Caco-2 (cell line): ENCODE measurements around the gene GALNS. TPM values are rescaled to one million over a fixed set of nuclear protein-coding genes. Genes with fewer than 3 reads are reported as not detected.

Source experiments
- BruUV-seq: library from RNA; stranded (reverse); fragments of 400-500 nt; replicated peaks from 2 replicates; lab custom pipeline; 2021; lab: Mats Ljungman, UMichigan
- CTCF ChIA-PET: fragments of 300-600 bp; sonication (Branson Sonifier 250); formaldehyde crosslinking; loops from one replicate; lab custom pipeline; 2022; ENCODE audit warnings: antibody characterized with exemption; lab: Charles Lee
- POLR2A ChIA-PET: fragments of 300-600 bp; sonication (Branson Sonifier 250); formaldehyde crosslinking; loops from one replicate; lab custom pipeline; 2022; ENCODE audit warnings: antibody characterized with exemption; lab: Charles Lee
- DNase-seq, 2 experiments: peaks; one replicate each; pipeline versions ENCODE4 v3.0.0 to v3.0.0-alpha.2; 2020 to 2022
- H3K27me3 ChIP-seq: replicated peaks from 2 replicates; pipeline ENCODE4 v1.6.0; 2011; ENCODE audit warnings: low read length; ENCODE audit not compliant: control insufficient read depth, insufficient read depth
- H3K36me3 ChIP-seq: 2 replicates; pipeline ENCODE4 v1.5.1; 2011; ENCODE audit warnings: low read length; ENCODE audit not compliant: control insufficient read depth, insufficient read depth
- H3K4me1 ChIP-seq: fragments of 250-450 bp; sonication (Bioruptor Pico); 2 replicates; pipeline ENCODE4 v1.5.1; 2020; ENCODE audit warnings: mild to moderate bottlenecking
- H3K4me3 ChIP-seq: 2 replicates; pipeline ENCODE4 v1.5.1; 2011; ENCODE audit warnings: low read depth, mild to moderate bottlenecking, control low read depth, low read length
- H3K9me3 ChIP-seq: fragments of 250-450 bp; sonication (Bioruptor Pico); 2 replicates; pipeline ENCODE4 v1.5.1; 2020; ENCODE audit warnings: mild to moderate bottlenecking, moderate library complexity
- H3K27ac Mint-ChIP-seq: one replicate; pipeline ENCODE4 v1.8.0; 2022; ENCODE audit warnings: mixed read lengths; ENCODE audit not compliant: unreplicated experiment
- H3K27me3 Mint-ChIP-seq: one replicate; pipeline ENCODE4 v1.8.0; 2022; ENCODE audit warnings: mixed read lengths; ENCODE audit not compliant: insufficient read depth, unreplicated experiment
- H3K36me3 Mint-ChIP-seq: one replicate; pipeline ENCODE4 v1.8.0; 2022; ENCODE audit warnings: mild to moderate bottlenecking, mixed read lengths; ENCODE audit not compliant: insufficient read depth, unreplicated experiment
- H3K4me1 Mint-ChIP-seq: one replicate; pipeline ENCODE4 v1.8.0; 2022; ENCODE audit warnings: low read depth, mixed read lengths; ENCODE audit not compliant: unreplicated experiment
- H3K4me3 Mint-ChIP-seq: one replicate; pipeline ENCODE4 v1.8.0; 2022; ENCODE audit warnings: mild to moderate bottlenecking, moderate library complexity, mixed read lengths; ENCODE audit not compliant: unreplicated experiment
- H3K9me3 Mint-ChIP-seq: one replicate; pipeline ENCODE4 v1.8.0; 2022; ENCODE audit warnings: mixed read lengths; ENCODE audit not compliant: unreplicated experiment
- CTCF ChIP-seq, 2 experiments: fragments of 200-600 bp in 1 of 2; IDR thresholded peaks; 1 replicate in 1 of 2; 2 replicates in 1 of 2; pipeline versions ENCODE4 v1.5.1 to v1.8.0; 2011 to 2022; ENCODE audit warnings: antibody characterized with exemption in 1 of 2, control low read depth in 1 of 2, inconsistent platforms in 1 of 2, low read depth in 1 of 2, low read length in 1 of 2, mild to moderate bottlenecking in 1 of 2, moderate library complexity in 1 of 2; ENCODE audit not compliant: insufficient read depth in 1 of 2, severe bottlenecking in 1 of 2, unreplicated experiment in 1 of 2
- intact Hi-C: fragments of 100-400 bp; cut with micrococcal nuclease; formaldehyde crosslinking; loops from one replicate; pipeline ENCODE4 v1.10.0; 2022; ENCODE audit not compliant: unreplicated experiment
- total RNA-seq: library from RNA; stranded (reverse); gene quantifications from 2 replicates; pipeline ENCODE4 v1.2.3, GENCODE V29; 2022

The GALNS gene
- total RNA-seq, 1 experiment from 2014 or later, result 57.8 TPM

- ChIA-PET POLR2A (no interaction called here), CTCF (no interaction called here)
- H3K9me3 ChIP-seq, result no peaks in the 10 kb centered on the region
- TF ChIP-seq CTCF (IDR thresholded peaks at IDR 0.05; ENCODE audit: insufficient read depth in 1 of 2, low read depth in 1 of 2, low read length in 1 of 2, severe bottlenecking in 1 of 2, unreplicated experiment in 1 of 2), result no peak
- Mint-ChIP-seq H3K9me3 (no peaks in the 10 kb centered on the region), H3K36me3 (peaks cover 7% of the 10 kb centered on the region), H3K4me1 (no peaks in the 10 kb centered on the region), H3K27me3 (peaks cover 2% of the 10 kb centered on the region), H3K4me3 (no peak overlapping the region), H3K27ac (no peak overlapping the region)
- intact Hi-C loops, result no loop called here
- DNase-seq, result no peak
- BruUV-seq, result no TSS peak
- H3K4me3 ChIP-seq, result no peak overlapping the region
- H3K4me1 ChIP-seq, result no peaks in the 10 kb centered on the region
- H3K36me3 ChIP-seq, result no peaks in the 10 kb centered on the region
- no peaks in the 10 kb centered on the region for H3K27me3 ChIP-seq
Measured at GRCh38 chr16:88888461-88889387, 32.0 kb upstream of the GALNS start.

- no peaks in the 10 kb centered on the region for H3K36me3 ChIP-seq
- no peaks in the 10 kb centered on the region for H3K4me1 ChIP-seq
- no peaks in the 10 kb centered on the region for H3K4me1 Mint-ChIP-seq
- no peaks in the 10 kb centered on the region for H3K9me3 ChIP-seq
- no peak overlapping the region for H3K4me3 Mint-ChIP-seq
- no peaks in the 10 kb centered on the region for H3K9me3 Mint-ChIP-seq
- H3K27me3 Mint-ChIP-seq, result peaks cover 2% of the 10 kb centered on the region
- no peaks in the 10 kb centered on the region for H3K27me3 ChIP-seq
- no peak for DNase-seq
- no peak overlapping the region for H3K4me3 ChIP-seq
- no TSS peak for BruUV-seq
- ChIA-PET CTCF (no interaction called here), POLR2A (no interaction called here)
- peaks cover 7% of the 10 kb centered on the region for H3K36me3 Mint-ChIP-seq
- no peak for TF ChIP-seq CTCF (IDR thresholded peaks at IDR 0.05; ENCODE audit: insufficient read depth in 1 of 2, low read depth in 1 of 2, low read length in 1 of 2, severe bottlenecking in 1 of 2, unreplicated experiment in 1 of 2)
- intact Hi-C loops, result no loop called here
- H3K27ac Mint-ChIP-seq, result no peak overlapping the region
Measured at GRCh38 chr16:88888057-88888456, 31.3 kb upstream of the GALNS start.

GRCh38 chr16:88886845-88887521, 30.2 kb upstream of the GALNS start:
- intact Hi-C loops, result no loop called here
- CTCF ChIA-PET, result no interaction called here
- Histone ChIP-seq H3K4me3 (no peak overlapping the region), H3K9me3 (no peaks in the 10 kb centered on the region), H3K4me1 (no peaks in the 10 kb centered on the region), H3K27me3 (no peaks in the 10 kb centered on the region), H3K36me3 (no peaks in the 10 kb centered on the region)
- POLR2A ChIA-PET, result no interaction called here
- no peak for TF ChIP-seq CTCF (IDR thresholded peaks at IDR 0.05; ENCODE audit: insufficient read depth in 1 of 2, low read depth in 1 of 2, low read length in 1 of 2, severe bottlenecking in 1 of 2, unreplicated experiment in 1 of 2)
- Mint-ChIP-seq H3K36me3 (peaks cover 7% of the 10 kb centered on the region), H3K27me3 (peaks cover 2% of the 10 kb centered on the region), H3K4me1 (no peaks in the 10 kb centered on the region), H3K27ac (no peak overlapping the region), H3K9me3 (no peaks in the 10 kb centered on the region), H3K4me3 (no peak overlapping the region)
- no peak for DNase-seq
- BruUV-seq, result no TSS peak
